Measurements from ENCODE around the gene LRRC52.

The LRRC52 gene, protein sequence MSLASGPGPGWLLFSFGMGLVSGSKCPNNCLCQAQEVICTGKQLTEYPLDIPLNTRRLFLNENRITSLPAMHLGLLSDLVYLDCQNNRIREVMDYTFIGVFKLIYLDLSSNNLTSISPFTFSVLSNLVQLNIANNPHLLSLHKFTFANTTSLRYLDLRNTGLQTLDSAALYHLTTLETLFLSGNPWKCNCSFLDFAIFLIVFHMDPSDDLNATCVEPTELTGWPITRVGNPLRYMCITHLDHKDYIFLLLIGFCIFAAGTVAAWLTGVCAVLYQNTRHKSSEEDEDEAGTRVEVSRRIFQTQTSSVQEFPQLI

DNA sequence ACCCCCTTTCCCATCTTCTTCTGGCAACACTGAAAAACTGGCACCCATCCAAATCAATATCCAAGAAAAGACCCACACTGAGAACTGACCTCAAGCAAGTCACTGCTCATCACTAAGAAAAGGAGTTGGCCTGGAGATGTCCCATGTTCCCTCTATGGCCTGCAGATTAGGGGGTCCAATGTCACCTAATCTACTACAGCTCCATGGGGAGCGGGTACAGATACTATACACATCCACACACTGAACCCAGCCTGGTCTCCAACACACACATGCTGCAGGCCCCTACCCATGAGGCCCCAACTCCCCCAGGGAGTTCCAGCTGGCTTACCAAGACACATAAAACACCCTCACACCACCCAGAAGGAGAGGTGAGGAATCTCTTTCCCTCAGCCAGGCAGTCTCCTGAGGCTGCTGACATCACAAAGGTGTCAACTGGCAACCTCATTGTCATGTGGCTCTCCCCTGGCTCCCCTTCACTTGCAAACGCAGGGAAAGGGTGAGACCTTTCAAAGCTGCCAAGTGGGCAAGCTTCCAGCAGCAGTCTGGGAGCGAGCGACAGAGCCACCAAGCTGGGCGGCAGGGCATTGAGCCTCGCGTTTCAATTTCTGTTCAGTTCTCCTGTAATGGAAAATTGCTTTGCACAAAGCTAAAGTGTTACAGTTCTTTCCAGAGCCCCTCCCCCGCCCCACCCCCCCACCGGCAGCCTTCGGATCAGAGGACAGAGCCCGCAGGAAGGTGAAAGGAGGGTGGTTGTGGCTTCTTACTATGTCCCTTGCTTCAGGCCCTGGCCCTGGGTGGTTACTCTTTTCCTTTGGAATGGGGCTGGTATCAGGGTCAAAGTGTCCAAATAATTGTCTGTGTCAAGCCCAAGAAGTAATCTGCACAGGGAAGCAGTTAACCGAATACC is at the start of gene LRRC52:
Gene LRRC52 (plus strand): TSS at position 469 of the 907 bp plus-strand sequence. CDS start 297 bp downstream, at position 766.
- H3K4me3 ChIP-seq (ENCODE audit: low read depth, low read length): no peak within 1 kb of the TSS

DNA sequence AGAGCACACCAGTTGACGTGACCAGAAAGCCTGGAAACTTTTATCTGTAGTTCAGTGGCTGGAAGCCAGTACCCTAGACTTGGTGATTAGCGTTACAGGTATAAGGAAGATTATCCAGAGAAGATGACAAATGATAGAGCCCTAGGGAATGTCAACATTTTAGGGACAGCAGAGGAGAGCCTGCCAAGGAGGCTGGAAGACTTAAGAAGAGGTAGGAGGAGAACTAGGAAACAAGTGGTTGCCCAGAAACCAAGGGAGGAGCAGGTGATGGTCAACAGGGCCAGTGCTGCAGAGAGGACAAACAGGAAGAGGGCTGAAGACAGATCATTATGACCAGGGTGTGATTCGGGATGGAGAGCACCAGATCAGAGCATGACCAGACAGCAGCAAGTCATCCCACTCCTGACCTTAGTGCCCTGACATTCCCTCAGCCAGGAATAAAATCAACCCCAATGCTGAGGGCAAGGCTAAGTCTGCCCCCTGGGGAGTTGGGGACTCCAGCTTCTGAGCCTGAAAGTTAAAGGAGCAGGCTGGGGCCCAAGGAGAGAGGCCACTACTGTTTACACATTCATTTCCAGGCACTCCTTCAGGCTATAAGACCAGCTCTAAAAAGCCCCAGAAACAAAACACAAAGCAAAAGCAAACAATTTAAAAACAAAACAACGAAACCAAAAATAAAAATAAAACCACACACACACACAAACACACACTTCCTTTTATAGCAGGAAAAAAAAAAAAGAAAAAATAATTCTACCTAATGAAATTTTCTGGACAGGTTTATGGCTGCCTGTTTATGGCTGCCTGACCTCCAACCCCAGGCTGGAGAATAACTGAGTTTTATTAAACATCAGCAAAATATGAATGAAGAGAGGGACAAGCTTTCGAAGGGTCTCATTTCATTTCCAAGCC is 48.6 kb upstream of the LRRC52 start:
- H3K4me3 ChIP-seq (ENCODE audit: low read depth, low read length): no peak overlapping the region

DNA sequence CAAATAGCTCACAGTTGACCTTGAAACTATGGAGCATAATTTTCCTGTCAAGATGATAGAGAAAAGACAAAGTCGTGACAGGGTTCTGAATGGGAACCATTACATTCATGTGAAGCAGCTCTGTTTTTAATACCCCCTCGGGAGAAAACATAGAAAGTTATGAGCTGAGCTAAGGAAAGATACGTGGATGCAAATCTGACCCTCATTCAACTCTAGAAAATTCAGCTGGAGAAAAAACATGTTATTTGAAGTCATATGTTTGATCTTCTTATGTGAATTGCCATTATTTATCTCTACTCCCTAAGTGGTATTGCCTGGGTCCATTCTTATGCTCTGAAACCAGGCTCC is 48.0 kb upstream of the LRRC52 start:
- H3K4me3 ChIP-seq (ENCODE audit: low read depth, low read length): no peak overlapping the region

DNA sequence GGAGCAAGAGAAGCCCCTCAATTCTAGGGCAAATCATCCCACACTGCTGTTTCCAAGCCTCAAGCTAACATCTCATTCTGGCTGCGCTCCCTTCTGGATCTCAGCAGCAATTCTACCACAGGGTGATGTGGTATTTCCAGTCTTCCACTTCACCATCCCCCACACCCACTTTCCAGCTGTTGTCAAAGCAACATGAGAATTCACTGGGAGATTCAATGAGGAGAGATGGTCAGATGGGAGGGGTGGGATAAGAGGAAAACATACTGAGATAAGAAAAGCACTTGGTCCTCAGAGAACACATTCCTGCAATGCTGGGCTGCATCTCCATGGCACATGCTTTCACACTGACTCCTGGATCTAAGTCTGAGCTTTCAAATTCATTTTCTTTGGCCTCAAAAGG is 47.3 kb upstream of the LRRC52 start:
- no peak overlapping the region for H3K4me3 ChIP-seq (ENCODE audit: low read depth, low read length)

DNA sequence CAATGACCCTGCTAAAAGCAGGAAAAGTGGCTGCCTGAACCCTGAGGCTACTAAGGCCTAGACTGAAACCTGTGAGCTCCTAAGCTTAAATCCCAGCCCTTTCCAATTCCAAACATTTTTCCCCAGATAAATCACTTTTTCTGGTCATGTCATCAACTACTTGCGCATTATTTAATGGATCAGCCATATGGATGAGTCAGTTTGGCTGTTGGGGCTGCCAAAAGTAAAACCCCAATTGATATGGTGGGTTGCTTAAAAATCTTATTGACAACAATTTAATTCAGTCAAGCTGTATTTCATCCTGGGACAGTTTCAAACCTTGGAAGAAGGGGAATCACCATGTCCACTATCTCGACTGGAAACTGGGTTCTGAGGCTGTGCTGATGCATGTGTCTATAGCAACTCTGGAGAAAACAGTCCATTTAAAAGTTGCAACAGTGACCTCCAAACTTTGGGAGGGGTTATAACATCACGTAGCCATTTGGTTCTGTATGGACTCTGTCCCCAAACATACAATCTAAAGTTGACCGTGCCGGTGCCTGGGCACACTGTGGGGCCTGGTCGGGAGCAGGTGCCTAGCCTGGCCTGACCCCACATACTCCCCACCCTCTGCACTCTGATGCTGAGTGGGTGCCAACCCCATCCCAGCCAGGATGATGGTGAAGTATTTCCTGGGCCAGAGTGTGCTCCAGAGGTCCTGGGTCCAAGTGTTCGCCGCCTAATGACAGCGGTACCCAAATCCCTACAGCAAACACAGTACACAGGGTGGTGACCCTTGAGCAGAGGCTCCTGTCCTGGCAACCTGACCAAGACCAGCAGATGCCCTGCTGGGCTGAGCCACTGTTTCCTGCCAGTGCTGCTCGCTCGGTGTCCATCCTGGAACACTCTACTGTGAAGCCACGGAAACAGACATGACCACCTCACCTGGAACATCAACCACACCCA is 46.5 kb upstream of the LRRC52 start:
- no peak overlapping the region for H3K4me3 ChIP-seq (ENCODE audit: low read depth, low read length)

DNA sequence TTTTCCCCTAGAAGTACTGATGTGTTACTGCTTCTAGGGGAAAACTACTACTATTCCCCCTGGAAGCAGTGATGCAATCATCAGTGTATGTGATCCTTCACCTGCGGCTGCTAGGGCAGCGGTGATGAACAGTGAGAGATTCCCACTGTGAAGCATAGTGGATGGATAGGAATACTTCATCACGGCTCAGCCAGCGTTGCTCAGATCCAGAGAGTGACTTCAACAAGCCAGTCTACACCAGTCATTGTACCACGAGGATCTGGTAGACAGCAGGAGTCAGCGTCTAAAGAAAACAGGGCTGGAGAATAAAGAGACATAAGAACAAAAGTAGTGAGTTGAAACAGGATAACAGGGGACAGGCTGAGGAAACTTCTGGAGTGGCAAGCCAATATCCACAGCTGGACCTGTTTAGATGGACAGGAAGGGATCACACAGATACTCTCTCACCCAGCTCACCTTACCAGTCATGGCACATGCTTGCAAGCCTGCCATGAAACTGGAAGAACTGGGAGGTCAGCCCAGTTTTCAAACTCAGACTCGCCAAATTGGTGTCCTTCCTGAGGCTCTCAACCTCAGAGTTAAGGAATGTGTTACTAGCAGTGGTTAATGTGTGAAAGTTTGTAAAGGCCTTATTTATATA is 42.4 kb upstream of the LRRC52 start:
- no peak overlapping the region for H3K4me3 ChIP-seq (ENCODE audit: low read depth, low read length)

DNA sequence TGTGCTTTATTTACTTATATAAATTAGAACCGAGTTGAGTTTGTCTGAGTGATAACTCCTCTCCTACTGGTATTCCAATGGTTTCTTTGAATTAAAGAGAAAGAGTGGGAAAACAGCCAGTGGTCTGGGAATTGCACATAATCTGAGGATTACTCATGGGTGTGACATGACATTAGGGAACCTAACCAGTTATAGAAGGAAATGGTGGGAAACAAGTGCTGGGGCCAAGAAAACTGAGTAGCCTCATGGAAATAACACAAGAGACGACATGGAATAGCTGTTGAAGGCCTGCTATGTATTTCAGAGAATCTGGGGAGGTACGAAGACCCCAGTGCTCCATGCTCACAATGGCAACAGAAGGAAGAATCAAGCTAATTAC is 41.8 kb upstream of the LRRC52 start:
- no peak overlapping the region for H3K4me3 ChIP-seq (ENCODE audit: low read depth, low read length)

DNA sequence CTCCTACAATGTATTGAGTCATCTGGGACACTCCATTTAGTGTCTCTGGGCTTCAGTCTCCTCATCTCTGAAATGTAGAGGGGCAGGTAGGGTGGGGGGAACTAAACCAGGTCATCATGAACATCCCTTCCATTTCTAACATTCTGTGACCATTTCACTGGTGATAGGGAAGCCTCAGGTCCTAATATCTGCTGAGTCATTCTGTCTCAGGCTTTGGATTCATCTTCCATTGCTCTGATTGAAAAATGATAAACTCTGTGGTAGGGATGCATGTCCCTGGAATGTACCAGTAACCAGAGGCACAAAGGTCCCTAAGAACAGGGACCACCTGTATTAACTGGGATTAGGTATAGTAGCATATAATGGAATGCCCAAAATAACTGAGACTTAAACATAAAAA is 36.2 kb upstream of the LRRC52 start:
- H3K4me3 ChIP-seq (ENCODE audit: low read depth, low read length): no peak overlapping the region

DNA sequence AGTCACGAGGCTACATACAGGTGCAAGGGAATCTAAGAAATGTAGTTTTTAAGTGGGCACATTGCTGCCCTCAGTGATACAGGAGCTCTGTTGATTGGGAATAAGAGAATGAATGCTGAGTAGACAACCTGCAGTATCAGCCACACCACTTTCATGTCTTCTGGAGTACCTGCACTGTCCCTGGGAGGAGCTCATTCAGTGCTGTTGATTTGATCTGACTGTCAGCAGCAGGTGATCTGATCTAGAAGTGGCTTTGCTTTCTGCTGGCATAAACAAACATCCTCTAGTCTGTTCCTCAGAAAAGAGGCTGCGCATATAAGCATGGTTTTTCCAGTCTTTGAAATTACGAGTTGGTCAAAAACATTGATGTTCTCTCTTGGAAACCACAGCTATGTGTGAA is 35.5 kb upstream of the LRRC52 start:
- H3K4me3 ChIP-seq (ENCODE audit: low read depth, low read length): no peak overlapping the region

DNA sequence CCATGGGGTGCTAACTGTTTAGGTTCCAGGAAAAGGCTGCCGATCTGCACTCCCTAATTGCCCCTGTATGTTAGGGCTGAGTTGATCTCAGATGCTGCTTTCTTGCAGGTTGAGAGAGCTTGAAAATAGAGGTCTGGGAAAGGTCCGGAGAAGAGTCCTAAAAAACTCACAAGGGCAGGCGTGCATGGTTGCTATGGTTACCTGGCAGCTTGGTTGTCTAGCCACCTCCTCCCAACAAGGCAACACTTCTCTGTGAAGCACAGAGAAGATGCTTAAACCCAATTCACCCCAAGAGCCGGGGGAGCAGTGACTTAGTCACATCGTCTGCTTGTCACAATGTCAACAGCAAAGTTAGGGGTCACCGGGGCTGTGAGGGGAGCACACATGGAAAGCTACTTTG is 31.0 kb upstream of the LRRC52 start:
- H3K4me3 ChIP-seq (ENCODE audit: low read depth, low read length): no peak overlapping the region

DNA sequence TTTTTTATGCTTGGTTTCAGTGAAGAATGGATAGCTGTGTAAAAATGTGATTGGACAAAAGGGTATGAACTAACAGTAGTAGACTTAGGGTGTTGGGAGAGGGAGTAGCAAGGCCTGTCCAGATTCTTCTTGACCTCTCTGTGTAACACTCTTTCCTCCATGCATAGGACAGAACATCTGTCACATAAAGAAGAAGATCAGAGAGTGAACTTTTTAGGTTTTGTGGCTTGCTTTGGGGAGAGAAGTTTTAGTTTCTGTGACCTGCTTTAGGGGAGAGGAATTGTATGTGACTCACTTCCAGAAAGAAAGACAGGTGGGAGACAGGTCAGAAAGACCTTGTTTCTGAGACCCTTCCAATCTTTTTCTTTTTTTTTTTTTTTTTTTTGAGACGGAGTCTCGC is 27.3 kb upstream of the LRRC52 start:
- H3K4me3 ChIP-seq (ENCODE audit: low read depth, low read length): no peak overlapping the region

DNA sequence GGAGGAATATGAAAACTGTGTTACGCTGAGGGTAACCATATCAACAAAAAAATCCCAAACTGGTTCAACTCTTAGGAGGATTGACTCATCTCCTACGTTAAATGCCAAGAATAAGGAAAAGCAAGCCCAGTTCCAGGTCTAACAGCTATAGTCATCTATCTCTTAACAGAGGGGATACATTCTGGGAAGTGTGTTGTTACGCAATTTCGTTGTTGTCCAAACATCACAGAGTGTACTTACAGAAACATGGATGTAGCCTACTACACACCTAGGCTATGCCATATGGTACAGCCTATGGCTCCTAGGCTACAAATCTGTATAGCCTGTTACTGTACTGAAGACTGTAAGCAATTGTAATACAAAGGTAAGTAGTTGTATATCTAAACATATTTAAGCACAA is 23.2 kb upstream of the LRRC52 start:
- no peak overlapping the region for H3K4me3 ChIP-seq (ENCODE audit: low read depth, low read length)

DNA sequence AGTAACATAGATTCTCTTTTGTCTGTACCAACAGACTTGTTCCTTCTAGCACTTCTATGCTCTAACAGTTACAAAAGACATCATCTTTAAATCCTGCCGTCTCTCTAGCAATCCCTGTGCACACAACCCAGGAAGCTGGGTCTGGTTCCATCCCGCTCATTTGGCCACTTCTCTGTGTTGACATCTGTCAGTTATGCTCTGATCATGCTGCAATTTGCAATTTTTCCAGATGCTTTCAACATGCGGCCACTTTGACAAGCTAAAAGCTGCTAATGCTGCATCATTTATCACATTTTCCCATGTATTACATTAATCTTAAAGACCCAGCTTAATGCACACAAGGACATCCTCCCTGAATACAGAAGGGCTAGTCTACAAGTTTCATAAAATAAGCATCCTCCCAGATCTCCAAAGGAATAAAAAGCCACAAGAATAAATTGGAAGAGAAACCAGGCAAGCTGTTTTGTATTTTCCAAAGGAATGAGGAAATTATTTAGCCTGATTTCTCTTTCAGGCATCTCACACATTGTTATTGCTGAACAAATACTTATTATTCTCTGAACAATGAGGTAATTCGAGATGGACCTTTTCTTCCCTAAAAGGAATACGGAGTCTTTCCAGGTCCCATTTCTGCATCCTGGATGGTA is 19.0 kb upstream of the LRRC52 start:
- H3K4me3 ChIP-seq (ENCODE audit: low read depth, low read length): no peak overlapping the region

DNA sequence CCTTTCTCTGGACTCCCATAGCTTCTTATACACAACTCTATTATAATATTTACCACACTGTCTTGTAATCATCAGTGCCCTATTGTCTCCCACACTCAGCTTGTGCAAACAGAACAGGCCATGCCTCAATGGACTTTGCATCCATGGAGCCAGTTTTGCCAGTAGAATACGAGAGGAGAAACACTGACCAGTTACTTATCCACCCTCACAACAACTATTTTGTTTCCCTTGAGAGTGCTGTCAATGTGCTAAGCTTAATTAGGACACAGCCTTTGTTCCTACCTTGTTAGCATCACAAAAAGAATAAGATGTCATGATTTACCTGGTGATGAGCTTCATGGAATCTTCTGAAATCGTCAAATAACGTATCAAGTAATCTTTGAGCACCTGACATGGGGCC is 18.1 kb upstream of the LRRC52 start:
- H3K4me3 ChIP-seq (ENCODE audit: low read depth, low read length): no peak overlapping the region

DNA sequence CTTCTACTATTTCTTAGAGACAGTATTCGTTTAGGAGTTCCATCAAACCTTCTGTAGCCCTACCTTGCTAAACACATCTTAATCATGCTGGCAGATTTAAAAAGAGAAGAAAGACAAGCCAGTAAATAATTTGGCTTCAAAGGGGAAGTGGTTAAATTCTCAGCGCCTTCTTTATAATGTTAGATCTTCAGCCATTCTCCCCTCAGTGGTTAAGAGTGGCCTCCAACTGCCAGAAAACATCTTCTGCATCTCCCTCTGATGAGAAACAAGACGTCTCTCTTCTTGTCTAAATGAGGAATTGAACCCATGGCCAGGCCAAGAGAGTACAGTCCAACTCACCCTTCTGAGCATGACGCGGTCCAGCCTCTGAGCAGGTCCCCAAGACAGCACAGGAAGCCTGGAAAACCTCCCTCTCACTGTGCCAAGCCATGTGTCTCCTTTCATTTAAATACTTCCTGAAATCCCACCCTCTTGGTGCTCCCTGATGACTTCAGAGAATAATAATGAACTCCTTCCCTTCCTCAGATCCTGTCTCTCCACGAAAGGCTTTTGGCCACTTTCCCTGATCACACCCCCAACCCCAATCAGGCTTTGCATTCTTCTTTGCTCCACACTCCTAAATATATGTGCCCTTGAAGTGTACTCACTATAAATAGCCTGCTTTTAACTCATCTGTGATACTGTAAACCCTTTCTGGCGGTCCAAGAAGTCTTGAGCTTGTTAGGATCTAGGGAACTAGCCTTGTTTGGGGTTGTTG is 16.4 kb upstream of the LRRC52 start:
- no peak overlapping the region for H3K4me3 ChIP-seq (ENCODE audit: low read depth, low read length)

DNA sequence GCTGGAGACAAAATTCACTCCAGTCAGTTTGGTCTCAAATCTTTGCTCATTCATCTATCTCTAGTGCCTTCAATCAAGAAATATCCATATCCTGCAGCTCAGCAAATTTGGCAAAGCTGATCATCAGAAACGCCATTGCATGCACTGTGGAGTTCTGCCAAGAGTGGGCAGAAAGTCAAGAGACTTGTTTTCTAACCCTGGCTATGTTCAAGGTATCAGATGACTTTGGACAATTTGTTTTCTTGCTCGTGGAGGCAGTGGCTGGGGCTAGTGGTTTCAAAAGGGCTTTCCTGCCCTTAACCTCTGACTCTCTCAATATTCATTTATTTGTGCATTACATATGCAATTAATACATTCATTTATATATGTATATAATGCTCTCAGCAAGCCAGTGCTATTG is 12.8 kb upstream of the LRRC52 start:
- no peak overlapping the region for H3K4me3 ChIP-seq (ENCODE audit: low read depth, low read length)

DNA sequence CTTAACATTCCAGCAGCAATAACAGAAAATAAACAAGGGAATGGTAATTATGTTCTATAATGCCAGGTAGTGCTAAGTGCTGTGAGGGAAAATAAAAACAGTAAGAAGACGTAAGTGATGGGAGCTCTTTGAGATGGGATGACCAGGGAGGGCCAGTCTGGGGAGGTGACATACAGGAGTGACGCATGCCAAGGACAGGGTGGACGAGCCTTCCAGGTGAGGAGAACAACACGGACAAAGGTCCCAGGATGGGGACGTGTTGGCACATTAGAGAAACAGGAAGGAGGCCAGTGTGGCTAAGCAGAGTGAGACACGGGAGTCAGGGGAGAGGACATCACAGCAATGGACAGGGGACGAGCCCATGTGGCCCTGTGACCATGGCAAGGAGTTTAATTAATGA is 11.7 kb upstream of the LRRC52 start:
- no peak overlapping the region for H3K4me3 ChIP-seq (ENCODE audit: low read depth, low read length)

DNA sequence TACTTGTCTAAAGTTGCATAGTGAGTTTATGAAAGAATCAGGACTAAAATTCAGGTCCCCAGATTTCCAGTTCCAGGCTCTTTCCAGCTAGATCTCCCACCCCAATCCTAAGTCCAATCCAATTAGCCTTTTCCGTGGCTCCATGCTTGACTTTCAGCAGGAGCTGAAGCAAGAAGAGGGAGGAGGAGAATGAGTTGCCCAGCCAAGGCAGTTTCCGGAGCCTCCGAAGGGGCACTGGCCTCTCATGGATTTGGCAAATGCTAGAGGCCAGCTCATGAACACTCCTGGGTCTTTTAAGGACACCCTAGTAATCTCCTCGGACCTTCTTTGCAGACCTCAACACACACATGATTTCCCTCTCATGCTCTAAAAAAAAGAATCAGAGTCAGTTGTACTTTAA is 10.5 kb upstream of the LRRC52 start:
- no peak overlapping the region for H3K4me3 ChIP-seq (ENCODE audit: low read depth, low read length)

DNA sequence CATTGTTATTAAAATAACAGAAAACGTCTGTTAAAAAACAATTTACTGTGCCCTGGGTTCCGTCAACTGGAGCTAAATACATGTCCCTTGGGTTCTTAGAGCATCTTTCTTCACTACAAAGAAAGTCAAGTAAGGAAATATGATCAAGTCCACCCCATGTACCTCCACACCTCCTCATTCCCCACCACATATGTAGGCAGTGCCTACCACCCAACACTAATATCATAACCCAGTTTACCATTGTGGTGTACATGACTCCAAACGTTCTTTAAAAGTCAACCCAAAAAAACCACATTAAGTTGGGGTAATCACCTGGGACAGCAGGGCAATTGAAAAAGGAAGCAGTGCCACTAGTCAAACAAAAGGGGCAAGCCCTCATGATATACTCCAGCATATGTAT is 7.8 kb upstream of the LRRC52 start:
- no peak overlapping the region for H3K4me3 ChIP-seq (ENCODE audit: low read depth, low read length)

Measured in iPS-11a (cell line).